Uterus (tissue), 4 donors: ENCODE data around the gene VPS36. TPM values are rescaled to one million over a fixed set of nuclear protein-coding genes. Genes with fewer than 3 reads are reported as not detected.

Experiments used
- DNase-seq, 2 donors: peaks; one replicate each; pipeline ENCODE4 v3.0.0-alpha.2; 2019 to 2020
- H3K27ac ChIP-seq, 2 donors: fragments of 200-600 bp; sonication (generic); 1 replicate in 1 of 2; 2 replicates in 1 of 2; pipeline ENCODE4 v1.5.1; 2016 to 2018
- H3K27me3 ChIP-seq, 2 donors: fragments of 200-600 bp; sonication (generic); one replicate each; pipeline ENCODE4 v1.5.1; 2018 to 2019; ENCODE audit warnings: control low read depth in 1 of 2
- H3K36me3 ChIP-seq, 2 donors: fragments of 200-600 bp; sonication (generic); one replicate each; pipeline ENCODE4 v1.5.1; 2019; ENCODE audit warnings: control low read depth in 1 of 2
- H3K4me1 ChIP-seq, 2 donors: fragments of 200-600 bp; sonication (generic); one replicate each; pipeline ENCODE4 v1.5.1; 2018 to 2019; ENCODE audit warnings: control low read depth in 1 of 2
- H3K4me3 ChIP-seq, 2 donors: fragments of 200-600 bp; sonication (generic); 1 replicate in 1 of 2; 2 replicates in 1 of 2; pipeline ENCODE4 v1.5.1; 2018 to 2019; ENCODE audit warnings: mild to moderate bottlenecking in 1 of 2
- H3K9me3 ChIP-seq, 2 donors: fragments of 200-600 bp; sonication (generic); one replicate each; pipeline ENCODE4 v1.5.1; 2019; ENCODE audit warnings: control low read depth in 1 of 2
- POLR2A ChIP-seq, 2 donors: fragments of 450-650 bp; IDR thresholded peaks; one replicate each; pipeline ENCODE4 v1.6.1; 2016; ENCODE audit warnings: antibody characterized with exemption in 2 of 2, mild to moderate bottlenecking in 1 of 2, moderate library complexity in 1 of 2
- intact Hi-C: fragments of 100-400 bp; cut with DNase I; formaldehyde crosslinking; loops from one replicate; pipeline ENCODE4 v1.15.1; 2023; ENCODE audit warnings: low total_unique reads
- total RNA-seq, 4 donors: library from RNA; depleted of rRNA in 3 of 4; stranded (reverse); fragments of >200 nt in 3 of 4; gene quantifications; one replicate each; pipeline versions ENCODE4 v1.1.0 to v1.2.4, GENCODE V29; 2014 to 2023
- TF ChIP-seq, protein P1 (sequence below), 4 experiments: fragments of 200-600 bp in 2 of 4; fragments of 450-650 bp in 2 of 4; sonication (generic) in 2 of 4; IDR thresholded peaks; one replicate each; pipeline ENCODE4 v1.5.1; 2016 to 2019; ENCODE audit warnings: antibody characterized with exemption in 4 of 4, mild to moderate bottlenecking in 2 of 4, moderate library complexity in 1 of 4
- donor health status: DM: yes; HTN: yes; CAD: no.

The VPS36 gene
- total RNA-seq, 4 donors from 2014 or later = 28.9 to 99.3 (median 77.6) TPM

GRCh38 chr13:52454459-52454819 lies 4.0 kb upstream of the VPS36 start:
- no peak for TF ChIP-seq POLR2A (IDR thresholded peaks at IDR 0.05)
- TF ChIP-seq, protein P1, sequence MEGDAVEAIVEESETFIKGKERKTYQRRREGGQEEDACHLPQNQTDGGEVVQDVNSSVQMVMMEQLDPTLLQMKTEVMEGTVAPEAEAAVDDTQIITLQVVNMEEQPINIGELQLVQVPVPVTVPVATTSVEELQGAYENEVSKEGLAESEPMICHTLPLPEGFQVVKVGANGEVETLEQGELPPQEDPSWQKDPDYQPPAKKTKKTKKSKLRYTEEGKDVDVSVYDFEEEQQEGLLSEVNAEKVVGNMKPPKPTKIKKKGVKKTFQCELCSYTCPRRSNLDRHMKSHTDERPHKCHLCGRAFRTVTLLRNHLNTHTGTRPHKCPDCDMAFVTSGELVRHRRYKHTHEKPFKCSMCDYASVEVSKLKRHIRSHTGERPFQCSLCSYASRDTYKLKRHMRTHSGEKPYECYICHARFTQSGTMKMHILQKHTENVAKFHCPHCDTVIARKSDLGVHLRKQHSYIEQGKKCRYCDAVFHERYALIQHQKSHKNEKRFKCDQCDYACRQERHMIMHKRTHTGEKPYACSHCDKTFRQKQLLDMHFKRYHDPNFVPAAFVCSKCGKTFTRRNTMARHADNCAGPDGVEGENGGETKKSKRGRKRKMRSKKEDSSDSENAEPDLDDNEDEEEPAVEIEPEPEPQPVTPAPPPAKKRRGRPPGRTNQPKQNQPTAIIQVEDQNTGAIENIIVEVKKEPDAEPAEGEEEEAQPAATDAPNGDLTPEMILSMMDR (IDR thresholded peaks at IDR 0.05) = no peak
- no peak for DNase-seq
- H3K36me3 ChIP-seq = no peaks in the 10 kb centered on the region
- H3K9me3 ChIP-seq = no peaks in the 10 kb centered on the region
- H3K27ac ChIP-seq = peak overlapping the region; percentile 84 to 93
- no peaks in the 10 kb centered on the region for H3K4me1 ChIP-seq
- no peaks in the 10 kb centered on the region for H3K27me3 ChIP-seq
- H3K4me3 ChIP-seq = peak overlapping the region; percentile 75 to 76
- intact Hi-C loops = no loop called here

- intact Hi-C loops = no loop called here
- TF ChIP-seq POLR2A (IDR thresholded peaks at IDR 0.05) = no peak
- TF ChIP-seq, protein P1 (IDR thresholded peaks at IDR 0.05) = no peak
- no peaks in the 10 kb centered on the region for H3K27me3 ChIP-seq
Measured at GRCh38 chr13:52452470-52452869, 2.0 kb upstream of the VPS36 start.

DNA sequence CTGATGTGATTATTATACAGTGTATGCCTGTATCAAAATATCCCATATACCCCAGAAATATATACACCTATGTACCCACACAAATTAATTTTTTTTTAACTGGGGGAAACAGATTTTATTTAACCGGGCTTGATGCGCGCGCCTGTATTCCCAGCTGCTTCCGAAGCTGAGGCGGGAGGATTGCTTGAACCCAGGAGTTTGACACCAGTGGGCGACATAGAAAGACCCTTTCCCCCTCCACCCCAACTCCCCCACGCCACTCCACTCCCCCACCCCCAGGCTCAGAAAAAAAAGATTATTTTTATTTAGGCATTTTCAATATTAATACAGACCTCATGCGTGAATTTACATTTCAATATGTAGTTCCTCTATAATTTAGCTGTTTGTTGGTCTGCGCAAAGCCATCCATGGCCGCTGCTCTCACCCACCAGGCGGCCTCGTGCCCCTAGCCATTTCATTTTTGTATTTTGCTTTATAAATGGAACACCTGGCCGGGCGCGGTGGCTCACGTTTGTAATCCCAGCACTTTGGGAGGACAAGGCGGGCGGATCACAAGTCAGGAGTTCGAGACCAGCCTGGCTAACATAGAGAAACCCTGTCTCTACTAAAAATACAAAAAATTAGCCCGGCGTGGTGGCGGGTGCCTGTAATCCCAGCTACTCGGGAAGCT lies 836 bp upstream of the VPS36 start:
- Histone ChIP-seq H3K36me3 (no peaks in the 10 kb centered on the region), H3K4me3 (no peak overlapping the region), H3K9me3 (no peaks in the 10 kb centered on the region), H3K27ac (peak overlapping the region in 1 of 2 donors; percentile 94), H3K27me3 (no peaks in the 10 kb centered on the region), H3K4me1 (no peaks in the 10 kb centered on the region)
- no peak for DNase-seq
- no peak for TF ChIP-seq POLR2A (IDR thresholded peaks at IDR 0.05)
- TF ChIP-seq, protein P1 (IDR thresholded peaks at IDR 0.05) = no peak
- intact Hi-C loops = no loop called here

More at GRCh38 chr13:52452470-52452869, 2.0 kb upstream of the VPS36 start:
- no peak overlapping the region for H3K27ac ChIP-seq
- H3K36me3 ChIP-seq = no peaks in the 10 kb centered on the region
- DNase-seq = no peak
- no peak overlapping the region for H3K4me3 ChIP-seq
- H3K4me1 ChIP-seq = no peaks in the 10 kb centered on the region
- H3K9me3 ChIP-seq = no peaks in the 10 kb centered on the region

DNA sequence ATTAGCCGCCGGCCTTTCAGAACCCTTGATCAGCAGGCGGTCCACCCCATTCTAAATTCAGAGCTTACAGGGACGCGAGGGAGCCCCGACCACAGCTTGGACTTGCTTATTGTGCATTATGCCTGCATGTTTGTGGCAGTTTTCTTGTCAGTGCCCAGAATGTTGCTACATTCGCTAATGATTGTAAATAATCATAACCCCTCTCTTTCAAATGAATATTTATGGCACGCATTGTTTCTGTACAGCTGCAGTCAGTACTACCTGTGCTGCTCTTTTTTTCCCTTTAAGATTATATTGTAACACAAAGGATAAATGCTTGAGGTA lies 321 bp upstream of the VPS36 start:
- Histone ChIP-seq H3K27ac (peak overlapping the region in 1 of 2 donors; percentile 94), H3K4me3 (peak overlapping the region in 1 of 2 donors; percentile 86), H3K27me3 (no peaks in the 10 kb centered on the region), H3K4me1 (no peaks in the 10 kb centered on the region), H3K9me3 (no peaks in the 10 kb centered on the region), H3K36me3 (no peaks in the 10 kb centered on the region)
- intact Hi-C loops = no loop called here
- no peak for DNase-seq
- TF ChIP-seq, protein P1 (IDR thresholded peaks at IDR 0.05) = peak in 1 of 4 experiments; percentile 2
- TF ChIP-seq POLR2A (IDR thresholded peaks at IDR 0.05) = no peak

DNA sequence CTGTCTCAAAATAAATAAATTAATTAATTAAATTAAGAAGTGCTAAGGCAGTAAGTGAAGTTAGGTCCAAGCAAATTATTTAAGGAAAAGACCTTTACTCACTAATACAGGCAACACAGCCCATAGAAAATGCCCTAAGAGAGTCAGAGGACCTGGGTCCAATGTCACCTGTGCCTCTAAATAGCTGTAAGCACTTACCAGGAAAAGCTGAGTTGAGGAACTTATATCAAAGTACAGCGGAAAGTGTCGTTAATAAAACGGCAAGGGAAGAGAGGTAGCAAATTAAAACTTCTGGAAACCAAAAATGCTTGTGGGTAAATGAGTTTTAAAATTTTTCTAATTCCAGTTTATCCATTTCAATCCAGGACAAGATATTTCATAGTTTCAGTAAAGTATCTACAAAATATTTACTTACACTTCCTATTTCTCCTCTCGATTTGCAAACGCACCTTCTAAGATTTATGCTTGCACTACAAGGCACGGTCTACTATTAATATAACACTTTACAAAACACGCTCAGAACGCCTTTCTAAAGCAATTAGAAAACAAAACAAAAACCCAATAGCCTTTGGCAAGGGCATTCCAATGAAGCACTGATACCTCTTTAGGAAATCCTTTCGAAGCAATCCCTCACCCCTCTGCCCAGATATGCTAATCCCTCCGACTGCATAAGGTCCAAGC lies 963 bp downstream of the VPS36 start:
- no peaks in the 10 kb centered on the region for H3K9me3 ChIP-seq
- no peaks in the 10 kb centered on the region for H3K27me3 ChIP-seq
- H3K27ac ChIP-seq = peak overlapping the region; percentile 88 to 94
- no peak for DNase-seq
- no peaks in the 10 kb centered on the region for H3K36me3 ChIP-seq
- no peaks in the 10 kb centered on the region for H3K4me1 ChIP-seq
- TF ChIP-seq, protein P1 (IDR thresholded peaks at IDR 0.05) = no peak
- no peak for TF ChIP-seq POLR2A (IDR thresholded peaks at IDR 0.05)
- intact Hi-C loops = no loop called here
- peak overlapping the region; percentile 42 to 86 for H3K4me3 ChIP-seq
